Measurements from ENCODE around the gene FAM107B. TPM values are rescaled to one million over a fixed set of nuclear protein-coding genes. Genes with fewer than 3 reads are reported as not detected.

The FAM107B gene
- total and polyA plus RNA-seq, 2 of the 8 experiments (the other 6 are each of a cell fraction or from before 2014, with no cell fraction given): 7.5 to 28.1 TPM

DNA sequence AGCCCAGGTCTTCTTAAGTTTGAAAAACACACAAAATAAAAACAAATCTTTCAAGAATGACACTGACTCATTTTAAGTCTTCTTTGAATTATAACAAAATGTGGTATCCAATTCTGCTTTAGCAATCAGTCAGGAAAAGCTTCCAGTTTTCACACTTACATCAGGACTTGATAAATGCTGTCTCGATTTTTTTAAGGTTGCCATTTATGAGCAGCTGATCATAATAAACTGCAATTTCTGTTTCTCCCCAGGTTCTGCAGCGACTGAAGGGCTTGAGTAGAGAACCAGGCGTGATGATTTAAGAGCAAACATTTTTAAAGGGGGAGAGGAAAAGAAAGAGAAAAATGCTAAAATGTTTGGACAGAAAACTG lies 71.1 kb downstream of the FAM107B start:
- WGBS, 2 experiments (ENCODE audit: extremely low coverage in 1 of 2, insufficient coverage in 1 of 2, insufficient read length in 1 of 2, insufficient replicate concordance in 2 of 2, low coverage in 1 of 2, low lambda C conversion rate in 2 of 2, missing lambda C conversion rate in 1 of 2): 84% methylated on average over 3 of the region's 3 CpGs; no CpG with 5 or more reads in 1 of the 2 experiments
- Histone ChIP-seq H3K27ac (ENCODE audit: low read depth, low read length) (no peak overlapping the region), H4K8ac (ENCODE audit: extremely low read depth, insufficient read depth, low read length) (no peak overlapping the region), H3K23ac (ENCODE audit: insufficient read length) (no peak overlapping the region), H3K36me3 (ENCODE audit: control insufficient read depth in 2 of 4, insufficient read depth in 4 of 4, low read length in 3 of 4) (no peaks in the 10 kb centered on the region), H2BK12ac (ENCODE audit: low read depth, low read length) (no peak overlapping the region), H3K4ac (replicated peaks; ENCODE audit: insufficient read length, low read depth, low read length) (no peak overlapping the region), H3K18ac (ENCODE audit: extremely low read depth, low read length) (no peak overlapping the region), H4K91ac (replicated peaks; ENCODE audit: insufficient read length, low read length) (no peak overlapping the region), H3K79me1 (ENCODE audit: low read depth, low read length) (no peaks in the 10 kb centered on the region), H3K14ac (ENCODE audit: insufficient read length) (no peak overlapping the region), H3K9me3 (ENCODE audit: insufficient read depth in 2 of 2, low read depth in 1 of 2, low read length in 1 of 2) (peaks cover 0 to 5% of the 10 kb centered on the region in 2 experiments; a peak in 1 of 4 replicates), H4K20me1 (replicated peaks in 1 of 2; ENCODE audit: control insufficient read depth in 1 of 2, insufficient read depth in 2 of 2, low read length in 2 of 2) (no peaks in the 10 kb centered on the region), H4K5ac (ENCODE audit: insufficient read length, low read depth, low read length) (no peak overlapping the region), H3K23me2 (ENCODE audit: low read depth, low read length) (no peaks in the 10 kb centered on the region), H3K56ac (replicated peaks; ENCODE audit: insufficient read length, low read depth, low read length) (no peak overlapping the region), H2AK5ac (ENCODE audit: low read depth, low read length) (no peak overlapping the region), H3K27me3 (replicated peaks in 1 of 4; ENCODE audit: control insufficient read depth in 3 of 4, extremely low read depth in 1 of 4, insufficient read depth in 3 of 4, low read length in 3 of 4) (no peaks in the 10 kb centered on the region), H3K9ac (replicated peaks in 1 of 4; ENCODE audit: extremely low read depth in 1 of 4, low read depth in 3 of 4, low read length in 3 of 4) (no peak overlapping the region), H2BK5ac (ENCODE audit: low read depth, low read length) (no peak overlapping the region), H2BK20ac (ENCODE audit: low read length) (no peak overlapping the region), H2BK15ac (ENCODE audit: low read length) (no peak overlapping the region), H3K4me3 (ENCODE audit: extremely low read depth in 1 of 4, insufficient read depth in 2 of 4, low read depth in 3 of 4, low read length in 4 of 4) (no peak overlapping the region), H3K79me2 (ENCODE audit: control insufficient read depth in 1 of 2, insufficient read depth in 2 of 2, low read length in 2 of 2) (no peaks in the 10 kb centered on the region), H2AFZ (ENCODE audit: low read length) (no peak overlapping the region), H3K4me1 (replicated peaks in 1 of 4; ENCODE audit: control insufficient read depth in 3 of 4, insufficient read depth in 4 of 4, low read length in 3 of 4) (peaks cover 0 to 5% (median 0%) of the 10 kb centered on the region in 4 experiments; a peak in 1 of 7 replicates), H3K4me2 (ENCODE audit: insufficient read depth in 1 of 2, low read depth in 2 of 2, low read length in 2 of 2) (no peak overlapping the region), H2BK120ac (replicated peaks; ENCODE audit: low read depth, low read length) (no peak overlapping the region)
- TF ChIP-seq PHF8 (conservative IDR thresholded peaks at IDR 0.05; ENCODE audit: low read depth, low read length) (no peak), ZNF274 (IDR thresholded peaks at IDR 0.05; ENCODE audit: borderline replicate concordance, extremely low read depth, low read length) (no peak), SIX5 (IDR thresholded peaks at IDR 0.05; ENCODE audit: low read depth, low read length) (no peak), FOSL1 (IDR thresholded peaks at IDR 0.05; ENCODE audit: insufficient read depth, low read depth, low read length) (no peak), GABPA (IDR thresholded peaks at IDR 0.05; ENCODE audit: borderline replicate concordance, insufficient read depth, low read length) (no peak), CTBP2 (IDR thresholded peaks at IDR 0.05; ENCODE audit: borderline replicate concordance, insufficient read depth, insufficient read length, low read length) (no peak)
- TF ChIP-seq, protein P1, sequence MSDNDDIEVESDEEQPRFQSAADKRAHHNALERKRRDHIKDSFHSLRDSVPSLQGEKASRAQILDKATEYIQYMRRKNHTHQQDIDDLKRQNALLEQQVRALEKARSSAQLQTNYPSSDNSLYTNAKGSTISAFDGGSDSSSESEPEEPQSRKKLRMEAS (IDR thresholded peaks at IDR 0.05): no peak
- FAIRE-seq (no peak), DNase-seq (ENCODE audit: low read depth in 1 of 2, low spot score in 2 of 2) (no peak)
- POLR2A ChIA-PET (ENCODE audit: partially characterized antibody): no interaction called here
- CTCF ChIA-PET (ENCODE audit: partially characterized antibody): no interaction called here

All from H1 (cell line).